GM18517 (cell line): Measurements from ENCODE around the gene ESYT2.
"Not testable (repeated sequence)": the region's sequence is repeated elsewhere in the genome, so short reads cannot be mapped to it uniquely, and the experiment has no call there.

Source experiments
- ATAC-seq: cut with Tn5 transposase; IDR thresholded peaks from one replicate; pipeline ENCODE4 v1.9.1; 2021; ENCODE audit warnings: mild to moderate bottlenecking, moderate library complexity; ENCODE audit not compliant: unreplicated experiment

ESYT2 gene

GRCh38 chr7:158829342-158830210, at the start of gene ESYT2:
Gene ESYT2, minus strand, starts transcription at chr7:158829509. Its CDS starts 91 bp downstream, at chr7:158829418.
- ATAC-seq = peak; percentile 94

DNA sequence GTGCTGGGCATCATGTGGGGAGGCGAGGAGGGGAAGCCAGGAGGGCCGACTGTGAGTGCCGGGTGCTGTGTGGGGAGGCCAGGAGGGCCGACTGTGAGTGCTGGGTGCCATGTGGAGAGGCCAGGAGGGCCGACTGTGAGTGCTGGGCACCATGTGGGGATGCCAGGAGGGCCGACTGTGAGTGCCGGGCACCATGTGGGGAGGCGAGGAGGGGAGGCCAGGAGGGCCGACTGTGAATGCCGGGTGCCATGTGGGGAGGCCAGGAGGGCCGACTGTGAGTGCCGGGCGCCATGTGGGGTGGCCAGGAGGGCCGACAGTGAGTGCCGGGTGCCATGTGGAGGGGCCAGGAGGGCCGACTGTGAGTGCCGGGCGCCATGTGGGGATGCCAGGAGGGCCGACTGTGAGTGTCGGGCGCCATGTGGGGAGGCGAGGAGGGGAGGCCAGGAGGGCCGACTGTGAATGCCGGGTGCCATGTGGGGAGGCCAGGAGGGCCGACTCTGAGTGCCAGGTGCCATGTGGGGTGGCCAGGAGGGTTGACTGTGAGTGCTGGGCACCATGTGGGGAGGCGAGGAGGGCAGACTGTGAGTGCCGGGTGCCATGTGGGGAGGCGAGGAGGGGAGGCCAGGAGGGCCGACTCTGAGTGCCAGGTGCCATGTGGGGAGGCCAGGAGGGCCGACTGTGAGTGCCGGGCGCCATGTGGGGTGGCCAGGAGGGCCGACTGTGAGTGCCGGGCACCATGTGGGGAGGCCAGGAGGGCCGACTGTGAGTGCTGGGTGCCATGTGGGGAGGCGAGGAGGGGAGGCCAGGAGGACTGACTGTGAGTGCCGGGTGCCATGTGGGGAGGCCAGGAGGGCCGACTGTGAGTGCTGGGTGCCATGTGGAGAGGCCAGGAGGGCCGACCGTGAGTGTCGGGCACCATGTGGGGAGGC, 49.1 kb upstream of the ESYT2 start:
- ATAC-seq = not testable (repeated sequence)

DNA sequence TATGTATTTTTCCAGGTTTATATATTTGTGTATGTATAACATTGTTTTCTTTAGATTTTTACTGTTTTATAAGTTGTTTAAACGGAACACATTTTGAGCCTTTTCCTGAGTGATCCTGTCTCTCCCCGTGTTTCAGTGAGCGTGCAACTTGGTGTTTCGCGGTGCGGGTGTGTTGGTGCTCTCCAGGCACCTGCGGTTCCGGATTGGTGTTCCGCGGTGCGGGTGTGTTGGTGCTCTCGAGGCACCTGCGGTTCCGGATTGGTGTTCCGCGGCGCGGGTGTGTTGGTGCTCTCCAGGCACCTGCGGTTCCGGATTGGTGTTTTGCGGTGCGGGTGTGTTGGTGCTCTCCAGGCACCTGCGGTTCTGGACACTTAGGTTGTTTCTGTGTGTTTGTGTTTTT, 47.7 kb upstream of the ESYT2 start:
- no peak for ATAC-seq

DNA sequence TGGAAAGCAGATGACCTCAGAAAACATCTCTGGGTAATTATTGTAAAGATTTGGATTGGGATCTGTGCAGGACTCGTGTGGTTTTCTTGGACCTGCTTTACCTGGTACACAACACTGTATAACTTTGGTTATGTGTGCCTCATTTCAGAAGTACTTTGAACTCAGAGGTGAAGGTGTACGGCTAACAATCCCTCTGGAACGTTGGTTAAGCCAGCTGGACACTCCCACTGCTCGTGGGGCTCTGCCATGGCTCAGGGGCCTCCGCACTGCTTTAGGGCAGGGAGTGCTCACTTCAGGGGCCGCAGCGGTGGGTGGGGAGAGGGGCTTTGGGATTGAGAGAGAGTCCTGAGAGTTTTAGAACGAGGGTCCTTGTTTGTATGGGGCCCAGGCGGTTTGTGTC, 40.6 kb upstream of the ESYT2 start:
- ATAC-seq = no peak

- ATAC-seq = no peak
These were observed 39.6 kb upstream of the ESYT2 start for GRCh38 chr7:158868764-158869410.

DNA sequence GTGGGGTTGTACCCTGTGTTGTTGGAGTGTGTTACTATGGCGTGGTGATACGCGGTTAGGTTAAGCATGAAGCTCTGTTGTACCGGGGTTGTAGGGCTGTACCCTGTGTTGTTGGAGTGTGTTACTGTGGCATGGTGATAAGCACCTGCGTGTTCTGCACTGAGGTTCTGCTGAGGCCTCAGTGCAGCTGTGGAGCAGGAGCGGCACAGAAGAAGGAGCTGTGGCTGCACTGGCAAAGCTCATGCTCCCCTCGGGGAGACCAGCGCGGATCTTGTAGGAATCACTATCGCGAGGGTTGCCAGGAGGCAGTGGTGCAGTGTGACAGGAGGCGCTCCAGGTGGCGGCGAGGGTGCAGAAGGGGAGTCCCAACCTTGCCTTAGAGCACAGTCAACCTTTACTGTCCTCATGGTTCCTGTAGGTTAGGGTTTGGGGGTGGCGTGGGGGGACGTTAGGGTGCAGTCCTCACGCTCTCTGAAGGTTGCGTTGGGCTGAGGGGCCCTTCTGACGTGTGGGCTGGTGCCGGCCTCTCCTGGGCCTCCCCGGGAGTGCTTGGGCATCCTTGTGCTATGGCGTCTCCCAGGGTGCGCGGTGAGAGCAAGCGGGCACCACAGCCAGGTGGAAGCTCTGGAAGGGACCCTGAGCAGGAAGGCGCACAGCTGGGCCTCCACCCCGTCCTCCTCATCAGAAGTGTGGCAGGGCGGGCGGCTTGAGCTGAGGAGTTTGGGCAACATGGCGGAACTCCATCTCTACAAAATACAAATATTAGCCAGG, 38.1 kb upstream of the ESYT2 start:
- ATAC-seq = no peak

GRCh38 chr7:158865977-158866376, 36.7 kb upstream of the ESYT2 start:
- no peak for ATAC-seq

DNA sequence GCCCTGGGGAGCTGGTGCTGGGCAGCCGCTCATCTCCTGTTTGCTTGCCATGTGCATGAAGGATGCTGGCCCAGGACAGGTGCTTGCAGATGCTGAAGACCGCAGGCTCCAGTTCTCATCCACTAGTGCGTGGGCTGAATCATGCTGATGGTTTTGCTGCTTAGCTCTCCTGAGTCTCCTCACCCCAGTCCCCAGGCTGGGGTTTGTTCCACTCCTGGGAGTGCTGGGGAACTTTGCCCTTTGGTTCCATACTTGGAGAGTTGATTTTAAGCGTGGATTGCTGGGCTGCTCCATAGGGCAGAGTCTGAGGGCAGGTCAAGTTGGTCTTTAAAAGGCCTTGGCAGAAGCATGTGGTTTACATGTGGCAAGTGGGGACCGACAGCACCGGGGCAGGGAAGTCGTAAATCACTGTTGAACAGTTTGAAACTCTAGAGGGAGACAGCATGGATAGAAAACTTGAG, 36.2 kb upstream of the ESYT2 start:
- ATAC-seq = no peak

- ATAC-seq = no peak
These were observed 35.5 kb upstream of the ESYT2 start for GRCh38 chr7:158864833-158865232.

GRCh38 chr7:158864507-158864820, 35.2 kb upstream of the ESYT2 start:
- ATAC-seq = no peak

DNA sequence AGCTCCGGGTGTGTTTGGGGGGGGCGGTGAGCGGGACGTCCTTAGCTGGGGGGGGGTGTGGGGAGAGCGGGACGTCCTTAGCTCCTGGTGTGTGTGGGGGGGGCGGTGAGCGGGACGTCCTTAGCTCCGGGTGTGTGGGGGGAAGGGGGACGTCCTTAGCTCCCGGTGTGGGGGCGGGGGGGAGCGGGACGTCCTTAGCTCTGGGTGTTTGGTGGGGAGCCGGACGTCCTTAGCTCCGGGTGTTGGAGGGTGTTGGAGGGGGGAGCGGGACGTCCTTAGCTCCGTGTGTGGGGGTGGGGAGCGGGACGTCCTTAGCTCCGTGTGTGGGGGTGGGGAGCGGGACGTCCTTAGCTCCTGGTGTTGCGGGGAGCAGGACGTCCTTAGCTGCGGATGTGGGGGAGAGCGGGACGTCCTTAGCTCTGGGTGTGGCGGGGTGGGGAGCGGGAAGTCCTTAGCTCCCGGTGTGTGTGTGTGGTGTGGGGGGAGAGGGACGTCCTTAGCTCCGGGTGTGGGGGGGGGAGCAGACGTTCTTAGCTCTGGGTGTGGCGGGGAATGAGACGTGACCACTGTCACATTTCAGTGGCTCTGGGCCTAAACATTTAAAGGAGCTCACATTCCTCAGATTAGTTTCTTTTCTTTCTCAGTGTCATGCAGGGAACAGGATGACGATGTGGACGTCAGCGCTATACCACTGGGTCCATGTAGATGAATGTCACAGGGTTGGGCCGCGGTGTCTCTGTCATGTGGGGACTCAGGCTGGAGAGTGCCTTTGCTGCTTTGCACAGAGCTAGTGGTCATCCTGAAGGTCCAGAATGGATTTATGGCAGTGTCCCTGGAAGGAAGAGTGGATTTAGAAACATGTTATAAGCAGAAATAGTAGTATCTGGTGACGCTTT, 34.5 kb upstream of the ESYT2 start:
- ATAC-seq = no peak

DNA sequence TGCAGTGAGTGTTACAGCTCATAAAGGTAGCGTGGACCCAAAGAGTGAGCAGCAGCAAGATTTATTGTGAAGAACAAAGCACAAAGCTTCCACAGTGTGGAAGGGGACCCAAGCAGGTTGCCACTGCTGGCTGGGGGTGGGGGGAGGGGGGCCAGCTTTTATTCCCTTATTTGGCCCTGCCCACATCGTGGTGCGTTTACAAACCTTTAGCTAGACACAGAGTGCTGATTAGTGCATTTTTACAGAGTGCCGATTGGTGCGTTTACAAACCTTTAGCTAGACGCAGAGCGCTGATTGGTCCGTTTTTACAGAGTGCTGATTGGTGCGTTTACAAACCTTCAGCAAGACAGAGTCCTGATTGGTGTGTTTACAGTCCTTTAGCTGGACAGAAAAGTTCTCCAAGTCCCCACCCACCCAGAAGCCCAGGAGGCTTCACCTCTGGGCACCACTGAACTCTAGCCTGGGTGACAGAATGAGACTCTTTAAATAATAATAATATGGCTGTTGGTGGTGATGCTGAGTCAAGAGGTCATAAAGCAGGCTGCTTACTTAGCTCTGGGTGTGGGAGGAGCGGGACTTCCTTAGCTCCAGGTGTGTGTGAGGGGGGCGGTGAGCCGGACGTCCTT, 33.8 kb upstream of the ESYT2 start:
- ATAC-seq = not testable (repeated sequence)

DNA sequence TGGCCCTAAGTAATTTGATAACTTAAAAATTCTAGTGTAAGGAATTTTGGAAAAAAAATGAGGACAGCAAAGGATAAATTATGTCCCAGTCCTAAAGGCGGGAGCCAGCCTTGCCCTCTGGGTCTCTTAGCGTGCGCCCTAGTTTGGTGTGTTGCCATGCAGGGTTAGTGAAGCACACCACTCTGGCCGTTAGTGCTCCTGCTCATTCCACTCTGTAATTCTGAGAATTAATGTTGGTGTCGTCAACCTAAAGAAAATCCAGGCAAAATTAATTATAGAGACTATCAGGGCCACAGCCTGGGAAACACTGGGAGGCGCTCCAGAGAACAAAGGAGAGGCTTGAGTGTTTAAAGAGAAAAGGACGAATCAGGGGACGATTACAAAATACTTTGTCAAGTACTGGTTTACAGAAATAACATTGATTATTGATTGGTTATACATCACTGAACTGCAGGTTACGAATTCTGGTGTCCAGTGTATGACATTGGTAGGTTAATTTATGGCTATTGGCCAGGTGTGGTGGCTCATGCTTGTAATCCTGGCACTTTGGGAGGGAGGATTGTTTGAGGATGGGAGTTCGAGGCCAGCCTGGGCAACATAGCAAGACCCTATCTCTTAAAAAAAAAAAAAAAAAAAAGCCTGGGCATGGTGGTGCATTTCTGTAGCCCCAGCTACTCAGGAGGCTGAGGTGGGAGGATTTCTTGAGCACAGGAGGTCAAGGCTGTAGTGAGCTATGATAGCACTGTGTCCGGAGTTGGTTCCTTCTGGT, 32.8 kb upstream of the ESYT2 start:
- no peak for ATAC-seq

DNA sequence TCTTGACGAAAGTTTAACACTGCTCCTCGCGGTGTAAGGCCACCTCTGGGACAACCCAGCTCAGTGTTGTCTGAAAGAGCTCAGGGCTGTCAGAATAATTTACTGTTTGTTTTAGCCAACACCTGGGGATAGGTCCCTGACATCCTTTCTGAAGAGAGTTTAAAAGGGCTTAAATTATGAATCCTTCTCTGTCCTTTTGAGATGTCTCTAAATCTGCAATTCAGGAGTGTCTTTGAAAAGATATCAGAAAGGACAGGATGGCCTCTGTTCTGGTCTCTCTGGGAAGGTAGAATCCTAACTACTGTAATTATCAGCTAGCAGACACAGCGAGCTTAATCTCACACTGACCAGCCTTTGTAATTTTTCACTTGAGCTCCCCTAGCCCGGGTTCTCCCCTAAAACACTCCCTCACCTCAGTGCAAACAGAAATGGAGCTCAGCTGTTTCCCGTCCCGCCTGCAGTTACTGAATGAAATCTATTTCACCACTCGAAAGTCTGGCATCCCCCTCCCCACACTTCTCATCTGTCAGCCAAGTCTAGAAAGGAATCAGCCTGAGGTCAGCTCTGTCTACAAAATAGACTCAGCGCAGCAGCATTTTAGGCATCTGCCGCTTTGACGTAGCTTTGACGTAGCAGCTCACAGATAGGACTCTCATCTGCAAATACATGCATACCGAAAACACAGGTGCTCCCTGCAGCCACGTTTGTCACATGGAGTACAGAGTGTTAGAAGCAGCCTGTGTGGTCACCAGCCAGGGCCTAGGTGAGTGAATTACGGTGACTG, 31.9 kb upstream of the ESYT2 start:
- no peak for ATAC-seq

DNA sequence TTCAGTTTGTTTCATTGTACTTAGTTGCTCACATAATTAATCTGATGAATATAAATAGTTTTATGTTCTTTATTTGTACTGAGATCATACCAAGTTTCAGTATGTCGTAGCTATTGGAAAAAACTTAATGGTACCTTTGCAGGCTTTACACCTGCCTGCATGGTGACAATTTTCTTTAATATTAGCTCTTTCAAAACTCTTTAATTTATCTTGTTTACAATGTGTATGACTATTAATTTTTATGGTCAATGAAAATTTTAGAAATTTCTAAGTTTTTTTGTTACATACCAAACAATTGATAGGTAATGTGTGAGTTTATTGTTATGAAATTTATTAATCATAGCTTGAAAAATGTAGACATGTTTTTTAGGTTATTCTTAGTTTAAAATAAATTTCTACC, 31.1 kb upstream of the ESYT2 start:
- no peak for ATAC-seq

DNA sequence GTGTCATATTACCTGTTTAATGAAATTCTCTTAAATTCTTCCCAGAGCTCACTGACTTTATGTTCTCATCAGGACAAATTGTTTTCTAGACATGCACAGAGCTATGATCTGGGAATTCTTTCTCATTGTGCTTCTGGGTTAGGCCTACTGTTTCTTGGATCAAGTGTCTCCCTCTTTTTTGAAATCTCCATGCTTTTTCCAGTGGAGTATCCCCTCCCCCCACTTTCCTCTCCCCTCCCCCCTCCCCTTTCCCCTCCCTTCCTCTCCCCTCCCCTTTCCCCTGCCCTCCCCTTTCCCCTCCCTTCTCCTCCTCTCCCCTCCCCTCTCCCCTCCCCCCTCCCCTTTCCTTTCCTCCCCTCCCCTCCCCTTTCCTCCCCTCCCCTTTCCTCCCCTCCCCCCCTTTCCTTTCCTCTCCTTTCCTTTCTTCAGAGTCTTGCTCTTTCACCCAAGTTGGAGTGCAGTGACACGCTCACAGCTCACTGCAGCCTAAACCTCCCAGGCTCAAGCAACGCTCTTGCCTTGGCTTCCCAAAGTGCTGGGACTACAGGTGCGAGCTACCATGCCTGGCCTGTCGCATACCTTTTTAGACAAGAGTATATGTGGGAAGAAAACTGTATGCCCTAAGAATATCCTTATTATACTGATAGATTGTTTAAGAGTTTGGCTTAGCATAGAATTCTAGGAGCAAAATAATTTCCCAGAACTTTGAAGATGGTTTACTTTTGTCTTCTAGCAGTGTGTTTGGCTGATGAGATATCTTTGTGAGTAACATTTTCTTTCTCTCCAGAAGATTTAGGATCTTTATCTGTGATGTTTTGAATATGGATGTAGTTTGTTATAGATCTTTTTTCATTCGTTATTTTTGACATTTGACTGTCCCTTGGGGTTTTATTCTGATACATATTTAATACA, 29.5 kb upstream of the ESYT2 start:
- ATAC-seq = no peak
